ENCODE data around the gene DLK2. TPM values are rescaled to one million over a fixed set of nuclear protein-coding genes. Genes with fewer than 3 reads are reported as not detected.
"Not testable (repeated sequence)": the region's sequence is repeated elsewhere in the genome, so short reads cannot be mapped to it uniquely, and the experiment has no call there.

The DLK2 gene
- total RNA-seq, 1 donor from 2014 or later: 0.39 TPM

- intact Hi-C loops (cut with micrococcal nuclease): loop anchor here (1.0 kb wide), 2 partner anchors 43 to 376 kb away; partner anchors contain the start of gene CUL7
These were observed 26.5 kb downstream of the DLK2 start for GRCh38 chr6:43428874-43429273.

GRCh38 chr6:43428112-43428570, 27.2 kb downstream of the DLK2 start:
- intact Hi-C loops (cut with micrococcal nuclease): loop anchor here (1.0 kb wide), 2 partner anchors 42 to 375 kb away; partner anchors contain the start of gene CUL7

DNA sequence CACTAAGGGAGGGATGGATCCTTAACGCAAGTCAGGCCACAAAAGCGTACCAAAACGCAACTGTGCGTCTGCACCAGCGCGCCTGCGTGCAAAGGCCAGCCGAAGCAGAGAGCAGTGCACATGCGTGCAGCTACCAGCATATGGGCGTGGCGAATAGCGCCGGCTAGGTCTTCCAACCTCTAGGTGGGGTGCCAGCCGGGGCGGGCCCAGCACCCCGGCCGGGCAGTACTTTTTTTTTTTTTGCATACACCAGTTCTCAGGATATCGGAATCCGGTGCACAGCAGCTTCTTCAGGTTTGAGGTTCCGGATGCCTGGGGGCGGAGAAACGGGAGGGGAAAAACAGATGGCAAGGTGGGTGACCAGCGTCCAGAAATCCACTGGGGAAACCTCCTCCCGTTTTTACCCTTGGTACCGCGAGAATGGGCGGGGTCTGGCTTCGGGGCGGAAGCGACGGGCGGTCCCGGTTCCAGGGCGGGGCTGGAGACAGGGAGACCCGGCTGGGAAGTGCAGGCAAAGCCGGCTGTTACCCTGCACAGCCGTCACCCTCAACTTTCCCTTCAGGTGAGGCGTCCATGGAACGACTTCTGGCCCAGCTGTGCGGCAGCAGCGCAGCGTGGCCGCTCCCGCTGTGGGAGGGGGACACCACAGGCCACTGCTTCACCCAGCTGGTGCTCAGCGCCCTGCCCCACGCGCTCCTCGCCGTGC, 27.8 kb downstream of the DLK2 start, which contains the start of gene ABCC10:
Gene ABCC10 (plus strand): TSS at position 136 of the 706 bp plus-strand sequence. CDS start 438 bp downstream, at position 574.
- intact Hi-C loops (cut with micrococcal nuclease): loop anchor here (1.0 to 2.0 kb wide), 17 partner anchors 28 to 498 kb away; partner anchors contain the start of genes CNPY3, CUL7, DLK2 and DNPH1

DNA sequence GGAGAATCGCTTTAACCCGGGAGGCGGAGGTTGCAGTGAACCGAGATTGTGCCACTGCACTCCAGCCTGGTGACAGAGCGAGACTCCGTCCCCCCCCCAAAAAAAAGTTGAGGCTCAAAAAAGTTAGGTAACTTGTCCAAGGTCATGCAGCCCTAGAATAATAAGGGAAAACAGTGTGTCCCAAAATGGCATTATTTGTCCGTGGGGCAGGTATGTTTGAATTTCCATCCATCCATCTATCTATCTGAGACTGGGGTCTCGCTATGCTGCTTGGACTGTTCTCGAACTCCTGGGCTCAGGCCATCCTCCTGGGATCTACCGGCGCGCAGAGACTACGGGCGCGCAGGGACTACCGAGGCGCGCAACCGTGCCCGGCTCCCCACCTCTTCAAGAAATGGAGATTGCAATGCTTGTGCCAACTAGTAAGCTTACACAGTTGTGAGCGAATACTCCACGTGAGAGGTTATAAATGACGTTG, 28.4 kb downstream of the DLK2 start:
- intact Hi-C loops (cut with micrococcal nuclease): loop anchor here (1.0 to 2.0 kb wide), 15 partner anchors 28 to 498 kb away; partner anchors contain the start of genes CNPY3, DLK2, DNPH1 and GTPBP2

- intact Hi-C loops (cut with micrococcal nuclease): not testable (repeated sequence)
These were observed 30.3 kb downstream of the DLK2 start for GRCh38 chr6:43425083-43425482.

DNA sequence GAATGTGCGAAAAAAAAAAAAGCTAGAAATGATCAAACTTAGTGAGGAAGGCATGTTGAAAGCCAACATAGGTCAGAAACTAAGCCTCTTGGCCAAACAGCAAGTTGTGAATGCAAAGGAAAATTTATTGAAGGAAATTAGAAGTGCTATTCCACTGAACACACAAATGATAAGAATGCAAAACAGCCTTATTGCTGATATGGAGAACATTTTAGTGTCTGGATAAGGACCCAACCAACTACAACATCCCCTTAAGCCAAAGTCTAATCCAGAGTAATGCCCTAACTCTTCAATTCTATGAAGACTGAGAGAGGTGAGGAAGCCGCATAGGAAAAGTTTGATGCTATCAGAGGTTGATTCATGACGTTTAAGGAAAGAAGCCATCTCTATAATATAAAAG, 33.5 kb downstream of the DLK2 start:
- intact Hi-C loops (cut with micrococcal nuclease): no loop called here

DNA sequence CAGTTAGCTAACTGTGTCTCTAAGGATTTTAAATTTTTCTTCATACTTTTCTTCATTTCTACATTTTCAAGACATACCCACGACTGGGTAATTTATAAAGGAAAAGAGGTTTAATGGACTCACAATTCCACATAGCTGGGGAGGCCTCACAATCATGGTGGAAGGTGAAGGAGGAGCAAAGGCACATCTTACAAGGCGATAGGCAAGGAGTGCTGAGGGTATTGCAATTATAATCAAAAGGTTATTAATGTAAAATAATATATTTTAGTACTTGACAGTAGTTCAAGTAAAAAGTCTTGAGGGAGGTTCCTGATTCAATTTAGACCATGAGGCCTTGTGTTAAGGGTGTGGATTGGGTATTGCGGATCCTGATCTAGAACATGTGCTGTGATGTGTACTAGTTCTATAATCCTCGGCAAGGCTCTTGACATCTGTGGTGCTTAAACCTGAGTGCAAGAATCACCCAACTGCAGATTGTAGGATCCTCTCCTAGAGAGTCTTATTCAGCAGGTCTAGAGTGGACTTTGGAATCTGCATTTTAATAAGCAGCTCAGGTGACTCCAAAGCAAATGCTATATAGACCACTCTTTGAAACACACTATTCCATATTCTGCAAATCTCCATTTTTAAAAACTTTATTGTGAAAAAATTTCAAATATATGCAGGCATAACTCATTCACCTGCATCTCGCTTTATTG, 35.2 kb downstream of the DLK2 start:
- intact Hi-C loops (cut with micrococcal nuclease): no loop called here

DNA sequence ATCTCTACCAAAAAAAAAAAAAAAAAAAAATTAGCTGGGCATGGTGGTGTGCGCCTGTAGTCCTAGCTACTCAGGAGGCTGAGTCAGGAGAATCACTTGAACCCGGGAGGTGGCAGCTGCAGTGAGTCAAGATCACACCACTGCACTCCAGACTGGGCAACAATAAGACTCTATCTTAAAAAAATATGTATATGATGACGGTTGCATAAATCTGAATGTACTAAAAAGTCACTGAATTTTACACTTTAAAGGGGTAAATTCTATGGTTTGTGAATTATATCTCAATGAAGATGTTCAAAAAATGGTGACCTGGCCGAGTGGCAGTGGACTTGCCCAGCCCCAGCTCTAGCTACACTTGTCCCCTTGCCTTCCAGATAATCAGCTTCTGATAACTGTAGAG, 38.4 kb downstream of the DLK2 start:
- intact Hi-C loops (cut with micrococcal nuclease): no loop called here

GRCh38 chr6:43415275-43415674, 40.1 kb downstream of the DLK2 start:
- intact Hi-C loops (cut with micrococcal nuclease): not testable (repeated sequence)

- intact Hi-C loops (cut with micrococcal nuclease): no loop called here
These were observed 42.3 kb downstream of the DLK2 start for GRCh38 chr6:43413002-43413401.

DNA sequence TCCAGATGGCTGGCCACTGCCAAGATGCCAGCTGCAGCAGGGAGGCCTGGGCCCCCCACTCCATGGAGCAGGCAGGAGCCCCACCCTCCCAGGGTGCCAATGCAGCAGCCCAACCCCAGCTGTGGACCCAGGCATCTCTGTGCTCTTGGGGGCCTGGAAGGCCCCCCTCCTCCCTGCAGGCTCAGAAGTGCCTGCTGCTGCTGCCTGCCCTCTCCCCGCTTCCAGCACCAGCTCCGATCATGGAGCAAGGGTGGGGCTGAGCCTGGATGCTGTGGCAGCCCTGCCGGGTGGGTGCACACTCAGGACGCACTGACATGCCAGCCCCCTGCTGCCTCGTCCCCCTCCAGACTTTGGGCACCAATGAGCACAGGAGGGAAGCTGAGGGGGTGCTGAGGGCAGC, 42.8 kb downstream of the DLK2 start:
- intact Hi-C loops (cut with micrococcal nuclease): no loop called here

GRCh38 chr6:43410776-43411175, 44.6 kb downstream of the DLK2 start:
- intact Hi-C loops (cut with micrococcal nuclease): not testable (repeated sequence)

GRCh38 chr6:43408259-43408658, 47.1 kb downstream of the DLK2 start:
- intact Hi-C loops (cut with micrococcal nuclease): no loop called here

DNA sequence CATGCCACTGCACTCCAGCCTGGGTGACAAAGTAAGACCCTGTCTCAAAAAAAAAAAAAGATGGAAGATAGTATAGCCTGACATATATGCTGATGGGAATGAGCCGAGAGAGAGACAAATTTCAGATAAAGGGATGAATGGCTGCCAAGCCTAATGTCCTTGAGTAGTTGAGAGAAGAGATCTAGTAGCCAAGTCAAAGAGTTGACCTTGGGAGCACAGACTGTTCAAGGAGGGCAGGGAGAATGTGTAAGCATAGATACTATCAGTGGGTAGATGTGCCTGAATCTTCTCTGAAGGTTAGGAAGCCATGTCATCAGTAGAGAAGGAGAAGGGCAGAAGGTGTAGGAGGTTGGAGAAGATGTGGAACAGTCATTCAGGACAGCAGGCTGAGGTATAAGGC, 48.1 kb downstream of the DLK2 start:
- intact Hi-C loops (cut with micrococcal nuclease): no loop called here

DNA sequence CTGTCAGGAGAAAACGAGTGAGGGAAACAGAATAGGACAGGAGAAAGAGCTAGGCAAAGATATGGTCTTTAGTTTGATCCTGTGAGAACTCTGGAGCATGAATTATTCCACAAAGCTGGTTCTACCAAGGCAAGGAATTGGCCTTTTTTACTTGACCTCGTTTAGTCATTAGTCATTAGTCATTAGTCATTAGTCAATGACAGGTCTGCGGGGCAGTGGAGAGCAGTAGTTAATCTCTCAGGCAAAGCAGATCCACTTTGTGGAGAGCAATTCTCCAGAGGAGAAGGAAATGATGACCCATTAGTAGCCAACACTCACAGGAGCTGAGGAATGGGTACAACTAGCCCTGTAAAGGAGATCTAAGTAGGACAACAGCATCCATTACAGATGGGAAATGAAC, 50.0 kb downstream of the DLK2 start:
- intact Hi-C loops (cut with micrococcal nuclease): no loop called here

DNA sequence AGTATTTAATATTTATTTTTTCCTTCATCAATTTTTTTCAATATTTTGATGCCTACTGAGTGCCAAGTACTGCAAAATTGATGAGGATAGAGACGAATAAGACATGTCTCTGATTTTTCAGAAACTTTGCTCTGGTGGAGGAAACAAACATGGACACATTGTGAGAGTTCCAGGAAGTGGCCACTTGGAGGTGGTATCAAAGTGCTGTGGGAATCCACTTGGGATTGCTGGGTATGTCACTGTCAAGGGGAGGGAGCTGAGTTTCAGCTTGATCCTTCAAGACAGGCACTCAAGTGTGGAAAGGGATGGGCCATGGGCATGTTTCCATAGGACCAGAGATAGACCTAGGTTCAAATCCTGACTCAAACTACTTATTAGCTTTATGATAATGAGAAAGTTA, 52.5 kb downstream of the DLK2 start:
- intact Hi-C loops (cut with micrococcal nuclease): no loop called here

GRCh38 chr6:43401730-43402129, 53.6 kb downstream of the DLK2 start:
- intact Hi-C loops (cut with micrococcal nuclease): no loop called here

Other genes with a start within 250 kb of the DLK2 start
- gene DNPH1, start 226.1 kb downstream of the DLK2 start, total RNA-seq: 68.5 and 71.2 TPM in 2 replicates
- 1.3 TPM in 2 replicates for gene TTBK1, start 212.1 kb downstream of the DLK2 start, total RNA-seq
- gene SLC22A7, start 157.3 kb downstream of the DLK2 start, total RNA-seq: not detected in 2 replicates
- gene CRIP3, start 146.7 kb downstream of the DLK2 start, total RNA-seq: 0.27 TPM in 1 of 2 replicates, not detected in the other
- 12.0 and 12.1 TPM in 2 replicates for gene ZNF318, start 85.9 kb downstream of the DLK2 start, total RNA-seq
- gene ABCC10, start 28.0 kb downstream of the DLK2 start, total RNA-seq: 52.3 and 54.5 TPM in 2 replicates
- 38.5 and 43.4 TPM in 2 replicates for gene TJAP1, start 22.0 kb upstream of the DLK2 start, total RNA-seq
- gene LRRC73, start 54.8 kb upstream of the DLK2 start, total RNA-seq: 0.10 and 0.27 TPM in 2 replicates
- gene YIPF3, start 61.4 kb upstream of the DLK2 start, total RNA-seq: 73.2 and 77.3 TPM in 2 replicates
- gene POLR1C, start 61.5 kb upstream of the DLK2 start, total RNA-seq: 40.1 and 45.5 TPM in 2 replicates
- gene XPO5, start 120.5 kb upstream of the DLK2 start, total RNA-seq: 88.1 and 94.6 TPM in 2 replicates
- gene POLH, start 120.6 kb upstream of the DLK2 start, total RNA-seq: 62.5 and 68.5 TPM in 2 replicates
- gene GTPBP2, start 173.7 kb upstream of the DLK2 start, total RNA-seq: 99.1 and 104 TPM in 2 replicates
- gene MAD2L1BP, start 180.3 kb upstream of the DLK2 start, total RNA-seq: 46.8 and 47.1 TPM in 2 replicates
- not detected in 2 replicates for gene RSPH9, start 189.5 kb upstream of the DLK2 start, total RNA-seq
- gene MRPS18A, start 232.2 kb upstream of the DLK2 start, total RNA-seq: 41.6 and 45.0 TPM in 2 replicates